NOMO-1 (cell line): ENCODE measurements around the gene A4GNT.
A peak's percentile ranks its signal among the peaks of the same experiment; 100 is the strongest.
"Not testable (repeated sequence)": the region's sequence is repeated elsewhere in the genome, so short reads cannot be mapped to it uniquely, and the experiment has no call there.

Experiments
- DNase-seq, 2 experiments: peaks; one replicate each; lab custom pipeline; 2025; ENCODE audit not compliant: unreplicated experiment in 2 of 2; lab: John Stamatoyannopoulos, UW

Gene A4GNT

DNA sequence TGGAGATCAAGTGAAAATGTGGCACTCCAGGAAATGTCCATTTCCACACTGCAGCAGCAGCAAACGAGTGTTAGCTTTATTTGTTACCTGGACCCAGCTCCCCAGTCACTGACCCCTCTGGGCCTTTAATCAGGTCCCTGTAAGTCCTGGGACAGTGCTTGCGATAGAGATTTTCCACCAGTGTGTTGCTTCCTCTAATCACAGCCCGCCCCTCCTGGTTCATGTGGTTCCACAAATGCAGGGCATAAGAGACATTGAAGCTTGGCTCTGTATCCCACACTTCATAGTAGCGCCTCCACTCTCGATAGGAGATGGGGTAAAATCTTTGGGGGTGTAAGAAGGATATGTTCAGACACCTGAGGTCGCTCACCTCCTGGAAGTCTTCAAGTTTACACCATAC is 8.0 kb downstream of the A4GNT start:
- no peak for DNase-seq

DNA sequence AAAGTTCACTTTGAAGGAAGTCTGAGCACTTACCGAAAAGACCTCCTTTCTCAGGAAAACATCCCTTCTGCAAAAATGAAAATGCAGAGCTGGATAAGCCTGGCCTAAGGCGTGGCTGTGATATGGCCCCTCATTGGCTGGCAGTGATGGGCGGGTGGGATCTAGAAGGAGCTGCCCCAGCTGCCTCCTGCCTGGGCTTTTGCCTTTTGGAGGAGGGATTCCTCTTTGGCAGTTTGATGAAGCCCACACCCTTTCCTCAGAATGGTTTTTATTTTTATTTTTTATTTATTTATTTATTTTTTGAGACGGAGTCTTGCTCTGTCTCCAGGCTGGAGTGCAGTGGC is 12.8 kb downstream of the A4GNT start:
- no peak for DNase-seq

DNA sequence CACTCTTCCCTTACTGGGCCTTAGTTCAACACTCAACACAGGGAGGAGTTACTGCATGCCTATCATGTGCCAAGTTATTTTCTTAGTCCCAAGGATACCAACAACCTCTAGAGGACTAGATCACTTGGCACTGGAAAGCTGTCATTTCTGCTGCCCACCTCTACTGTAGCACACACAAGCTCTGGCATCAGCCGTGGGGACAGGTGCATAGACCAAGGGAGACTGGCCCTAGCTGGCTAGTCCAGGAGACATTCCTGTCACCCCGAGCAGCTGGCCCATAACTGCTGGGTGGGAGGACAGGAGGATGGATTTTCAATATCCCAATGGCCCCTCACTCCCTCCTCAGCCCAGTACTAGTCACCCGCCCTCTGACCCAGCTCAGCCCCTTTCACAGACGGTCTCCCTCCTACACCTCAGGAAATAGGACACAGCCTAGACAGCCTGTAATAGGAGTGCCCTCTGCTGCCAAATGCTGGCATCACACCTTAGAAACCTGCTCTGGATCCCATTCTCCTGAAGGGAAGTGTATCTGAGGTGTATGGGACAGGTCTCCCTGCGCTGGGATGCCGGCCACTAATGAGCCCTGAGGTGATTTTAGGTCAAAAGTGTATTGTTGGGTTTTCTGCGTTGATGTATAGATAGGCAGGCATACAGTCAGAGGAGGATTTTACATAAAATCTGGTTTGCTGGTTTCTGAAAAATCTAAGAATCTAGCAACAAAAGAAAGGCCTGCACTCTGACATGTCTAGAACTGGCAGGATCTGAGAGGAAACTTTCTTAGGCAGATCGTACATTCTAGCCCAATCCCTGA is 13.4 kb downstream of the A4GNT start:
- DNase-seq: peak; percentile 38 to 58

DNA sequence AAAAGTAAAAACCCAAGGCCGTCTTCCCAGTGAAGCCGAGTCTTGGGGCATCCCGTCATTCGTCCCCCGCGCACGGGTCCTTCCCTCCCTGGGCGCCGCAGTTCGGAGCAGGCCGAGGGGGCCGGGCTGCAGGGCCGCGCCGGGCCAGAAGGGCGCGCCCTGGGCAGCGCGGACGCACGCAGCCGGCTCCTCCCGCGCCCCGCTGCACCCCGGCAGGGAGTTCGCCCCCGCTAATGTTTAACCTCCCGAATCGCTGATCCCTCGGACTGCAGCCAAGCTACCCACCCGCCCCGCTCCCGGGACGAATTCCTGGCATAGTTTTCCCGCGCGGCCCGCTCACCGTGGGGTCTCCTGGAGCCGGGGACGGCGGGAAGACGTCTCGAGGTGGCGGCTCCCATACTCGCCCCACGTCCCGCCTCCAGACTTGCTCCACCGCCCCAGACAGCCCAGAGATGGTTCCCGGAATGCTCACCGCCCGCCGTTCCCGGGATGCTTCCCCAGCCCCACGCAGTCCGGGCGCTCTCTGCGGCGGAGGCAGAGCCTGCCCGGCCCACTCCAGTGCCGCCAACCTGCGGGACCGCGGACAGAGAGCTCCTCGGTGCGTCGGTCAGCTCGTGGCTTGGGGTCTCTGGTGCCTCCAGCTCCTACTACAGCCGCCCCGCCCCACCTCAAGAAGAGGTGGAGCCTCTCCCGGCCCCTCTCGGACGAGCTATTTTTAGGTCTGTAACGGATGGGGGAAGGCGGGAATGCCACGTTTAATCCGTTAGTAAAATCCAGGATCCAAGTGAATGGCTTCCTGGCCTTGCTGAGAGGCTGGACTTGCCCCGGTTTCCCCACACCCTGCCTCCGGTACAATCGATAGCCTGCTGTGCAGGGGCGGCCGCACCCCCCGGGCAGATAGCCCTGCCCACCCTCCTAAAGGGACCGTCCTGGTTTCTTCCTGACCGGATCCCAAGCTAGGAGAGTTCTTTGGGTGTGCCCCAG is 16.9 kb downstream of the A4GNT start, which contains the start of gene DZIP1L:
Gene DZIP1L, minus strand, starts transcription at position 621 of the 984 bp plus-strand sequence. CDS start 11,637 bp downstream, outside the sequence.
- DNase-seq: peak; percentile 62 to 71

DNA sequence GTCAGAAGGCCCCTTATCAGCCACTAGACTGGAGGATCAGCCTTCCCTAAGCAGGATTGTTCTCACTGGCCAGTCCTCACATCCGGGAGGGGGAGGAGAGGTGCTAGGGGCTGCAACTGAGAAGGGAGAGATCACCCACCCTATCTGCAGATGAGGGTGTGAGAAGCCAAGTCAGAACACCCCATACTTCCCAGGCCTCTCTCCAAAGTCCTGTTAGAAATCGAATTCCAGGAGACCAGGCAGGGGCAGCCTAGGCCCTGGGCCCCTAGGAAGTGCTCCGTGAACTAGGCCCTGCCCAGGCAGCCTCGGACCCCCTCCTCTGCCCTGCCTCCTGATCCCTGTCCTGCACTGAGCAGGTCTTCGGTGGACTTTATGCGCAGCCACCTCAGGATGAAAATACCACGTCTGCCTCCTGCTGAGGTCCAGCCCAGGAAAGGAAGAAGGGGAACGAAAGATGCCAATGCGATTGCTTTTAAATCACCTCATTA is 17.7 kb downstream of the A4GNT start:
- no peak for DNase-seq

DNA sequence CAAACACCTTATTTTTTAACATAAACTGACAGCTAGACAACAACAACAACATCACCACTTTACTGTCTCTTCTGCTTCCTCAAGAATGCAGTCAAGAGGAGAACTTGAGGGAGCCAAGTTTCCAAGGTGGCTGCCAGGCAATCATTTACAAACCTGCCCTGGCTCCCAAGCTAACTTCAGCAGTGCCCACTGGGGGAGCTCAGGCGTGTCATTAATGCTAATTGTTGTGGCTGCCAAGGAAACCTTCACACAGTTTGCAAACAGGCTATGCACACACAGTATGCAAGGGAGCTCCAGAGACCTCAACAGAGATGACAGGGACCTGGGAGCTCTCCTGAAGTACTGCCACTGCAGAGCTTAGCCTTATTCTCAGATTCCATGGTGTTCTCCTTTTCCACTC is 18.9 kb downstream of the A4GNT start:
- no peak for DNase-seq

DNA sequence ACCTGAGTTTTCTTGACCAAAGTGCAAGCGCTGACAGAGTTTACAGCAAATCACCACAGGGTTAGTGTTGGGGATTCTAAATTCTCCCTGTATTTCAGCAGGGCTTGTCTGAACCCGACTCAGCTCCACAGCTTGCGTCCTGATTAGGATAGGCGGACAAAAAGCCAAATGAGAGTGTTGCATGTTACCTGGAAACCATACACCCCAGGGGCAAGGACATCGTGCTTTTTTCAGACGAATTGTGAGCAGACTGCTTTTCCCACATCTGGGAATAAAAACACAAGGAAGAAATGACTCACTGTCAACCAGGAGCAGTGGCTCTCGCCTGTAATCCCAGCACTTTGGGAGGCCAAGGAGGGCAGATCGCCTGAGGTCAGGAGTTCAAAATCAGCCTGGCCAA is 19.8 kb downstream of the A4GNT start:
- no peak for DNase-seq

DNA sequence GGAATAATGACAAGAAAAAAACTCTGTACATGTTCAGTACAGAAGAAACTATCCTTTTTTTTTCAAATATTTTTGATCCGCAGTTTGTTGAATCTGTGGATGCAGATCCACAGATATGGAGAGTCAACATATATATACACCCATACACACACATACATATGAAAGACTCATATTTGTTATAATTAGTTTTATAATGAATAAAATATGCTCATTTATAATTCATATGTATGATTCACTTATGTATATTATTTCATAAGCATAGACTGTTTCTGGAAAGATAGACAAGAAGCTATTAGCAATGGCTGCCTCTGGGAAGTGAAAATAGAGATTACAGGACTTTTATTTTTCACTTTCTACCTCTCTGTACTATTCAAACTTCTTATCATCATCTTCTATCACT is 26.6 kb downstream of the A4GNT start:
- DNase-seq: no peak

GRCh38 chr3:138103466-138103865 is 28.7 kb downstream of the A4GNT start:
- DNase-seq: no peak

GRCh38 chr3:138101351-138101940 is 30.7 kb downstream of the A4GNT start:
- DNase-seq: not testable (repeated sequence)

DNA sequence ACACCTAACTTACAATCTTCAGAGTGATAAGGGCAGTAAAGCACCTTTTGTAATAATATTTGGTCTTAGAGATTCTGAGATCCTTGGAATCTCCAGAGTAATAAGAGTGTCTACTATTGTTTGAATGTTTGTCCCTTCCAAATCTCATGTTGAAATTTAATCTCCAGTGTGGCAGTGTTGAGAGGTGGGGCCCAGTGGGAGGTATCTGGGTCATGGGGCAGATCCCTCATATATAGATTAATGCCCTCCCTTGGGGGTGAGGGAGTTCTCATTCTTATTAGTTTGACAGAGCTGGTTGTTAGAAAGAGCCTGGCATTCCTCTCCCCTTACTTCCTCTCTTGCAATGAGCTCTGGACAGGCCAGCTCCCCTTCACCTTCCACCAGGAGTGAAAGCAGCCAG is 32.8 kb downstream of the A4GNT start:
- DNase-seq: no peak

DNA sequence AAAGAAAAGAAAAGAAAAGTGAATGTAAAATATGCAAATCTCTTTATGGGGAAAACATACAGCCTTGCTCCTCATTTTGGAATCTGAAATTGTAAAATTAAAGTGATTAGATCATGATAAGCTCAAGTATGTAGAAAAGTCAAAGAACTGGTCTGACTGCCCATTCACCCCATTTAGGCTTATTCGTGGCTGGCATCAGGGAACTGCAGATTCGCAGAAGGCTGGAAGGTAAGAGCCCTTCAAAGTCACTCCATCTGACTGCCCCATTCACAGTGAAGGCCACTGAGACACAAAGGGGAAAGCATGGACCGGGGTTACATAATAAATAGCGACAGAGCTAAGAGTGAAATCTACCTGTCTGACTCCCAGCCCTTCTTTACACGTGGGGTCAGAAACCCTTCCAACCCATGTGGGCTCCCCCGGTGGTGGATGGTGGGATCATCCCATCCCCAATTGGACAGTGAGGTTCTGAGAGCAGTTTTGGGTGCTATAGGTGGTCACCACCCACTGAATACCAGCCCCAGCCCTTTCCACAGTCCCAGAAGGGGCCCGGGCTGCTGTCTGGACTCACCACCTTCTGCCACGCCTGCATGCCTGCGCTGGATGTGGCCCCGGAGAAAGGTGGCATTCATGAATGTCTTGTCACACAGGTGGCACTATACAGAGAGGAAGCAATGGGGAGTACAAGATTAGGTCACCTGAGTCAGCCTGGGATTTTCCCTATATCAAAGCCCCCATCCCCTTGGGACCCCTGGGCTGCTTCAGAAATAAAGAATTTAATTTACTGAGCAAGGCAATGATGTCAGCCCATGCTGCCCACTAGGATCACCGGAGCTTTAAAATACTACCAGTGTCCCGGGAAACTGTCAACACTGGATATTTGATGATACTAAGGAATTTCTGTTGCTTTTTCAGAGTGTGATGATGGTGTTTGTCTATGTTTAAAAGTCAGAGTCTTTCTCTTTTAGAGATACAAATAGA is 34.7 kb downstream of the A4GNT start:
- DNase-seq: no peak

GRCh38 chr3:138093721-138094120 is 38.5 kb downstream of the A4GNT start:
- no peak for DNase-seq

DNA sequence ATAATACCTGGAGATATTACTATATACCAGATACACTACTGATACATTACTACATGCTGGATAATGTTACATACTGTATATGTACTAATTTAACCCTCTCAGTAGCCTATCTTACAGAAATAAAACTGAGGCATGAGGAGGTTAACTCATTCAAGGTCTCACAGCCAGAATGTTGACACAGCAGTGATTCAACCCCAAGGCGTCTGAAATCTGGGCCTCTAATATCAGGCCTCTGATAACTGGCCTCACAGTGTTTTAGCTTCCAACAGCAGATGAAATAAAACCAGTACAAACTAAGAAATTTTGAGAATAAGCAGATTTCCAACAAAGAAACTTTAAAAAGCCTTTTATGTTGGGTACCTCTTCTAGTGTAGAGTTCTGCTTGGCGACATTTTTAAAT is 40.2 kb downstream of the A4GNT start:
- DNase-seq: no peak

GRCh38 chr3:138089091-138089490 is 43.1 kb downstream of the A4GNT start:
- DNase-seq: no peak

DNA sequence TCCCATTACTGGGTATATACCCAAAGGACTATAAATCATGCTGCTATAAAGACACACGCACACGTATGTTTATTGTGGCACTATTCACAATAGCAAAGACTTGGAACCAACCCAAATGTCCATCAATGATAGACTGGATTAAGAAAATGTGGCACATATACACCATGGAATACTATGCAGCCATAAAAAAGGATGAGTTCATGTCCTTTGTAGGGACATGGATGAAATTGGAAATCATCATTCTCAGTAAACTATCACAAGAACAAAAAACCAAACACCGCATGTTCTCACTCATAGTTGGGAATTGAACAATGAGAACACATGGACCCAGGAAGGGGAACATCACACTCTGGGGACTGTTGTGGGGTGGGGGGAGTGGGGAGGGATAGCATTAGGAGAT is 46.4 kb downstream of the A4GNT start:
- not testable (repeated sequence) for DNase-seq

DNA sequence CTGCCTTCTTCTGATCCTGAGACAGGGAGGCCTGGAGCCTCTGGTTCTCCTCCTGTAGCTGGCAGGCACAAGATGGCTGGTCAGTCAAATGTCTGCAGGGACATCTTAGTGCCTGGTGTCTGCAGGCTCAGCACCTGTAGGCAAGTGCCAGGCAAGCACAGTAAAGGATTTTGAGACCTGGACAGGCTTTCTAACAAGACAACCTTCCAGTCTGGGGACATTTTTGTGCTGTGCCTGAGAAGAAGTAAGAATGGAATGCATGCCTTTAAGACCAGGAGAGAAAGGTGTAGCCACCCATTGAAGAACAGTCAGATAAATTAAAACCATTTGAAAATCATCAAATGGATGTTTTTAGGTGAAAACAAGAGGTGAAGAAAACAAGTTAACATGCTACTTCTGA is 48.0 kb downstream of the A4GNT start:
- DNase-seq: no peak

DNA sequence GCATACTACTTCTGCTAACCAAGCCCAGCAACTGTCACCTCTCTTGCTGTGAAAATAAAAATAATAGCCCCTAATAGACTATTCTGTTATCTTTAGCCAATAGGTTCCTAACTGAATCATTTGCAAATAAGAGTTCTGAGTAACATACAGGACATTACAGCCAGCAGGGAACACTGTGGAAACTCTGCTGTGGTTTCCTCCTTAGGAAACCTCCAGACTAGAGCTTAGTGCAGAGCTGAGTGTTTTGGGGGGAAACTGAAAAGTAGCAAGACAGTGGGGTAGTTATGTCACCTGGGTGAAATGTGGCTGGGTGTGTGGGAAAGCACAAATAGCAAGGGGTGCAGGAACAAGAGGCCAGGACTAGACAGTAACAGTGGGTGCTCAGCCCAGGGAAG is 49.2 kb downstream of the A4GNT start:
- DNase-seq: no peak

- peak; percentile 60 to 88 for DNase-seq
Observed at GRCh38 chr3:138082085-138082991, 49.9 kb downstream of the A4GNT start.
